Sigmoid colon (tissue), 4 donors: Measurements from ENCODE around the gene PDZD7.

Experiments
- CTCF ChIP-seq, 4 experiments: fragments of 450-650 bp in 3 of 4; fragments of 200-600 bp in 1 of 4; IDR thresholded peaks; one replicate each; pipeline ENCODE4 v1.5.1; 2016 to 2019; ENCODE audit warnings: antibody characterized with exemption in 4 of 4, mild to moderate bottlenecking in 3 of 4, moderate library complexity in 2 of 4
- EP300 ChIP-seq, 4 donors: sonication (generic); formaldehyde crosslinking; IDR thresholded peaks; one replicate each; pipeline ENCODE4 v1.6.1; 2017; ENCODE audit warnings: antibody characterized with exemption in 4 of 4
- POLR2A ChIP-seq, 2 donors: fragments of 450-650 bp; IDR thresholded peaks; one replicate each; pipeline ENCODE4 v1.6.1; 2016; ENCODE audit warnings: antibody characterized with exemption in 2 of 2, mild to moderate bottlenecking in 2 of 2, moderate library complexity in 2 of 2
- POLR2AphosphoS5 ChIP-seq, 4 donors: sonication (generic); formaldehyde crosslinking; IDR thresholded peaks; one replicate each; pipeline ENCODE4 v1.6.1; 2017; ENCODE audit warnings: antibody characterized with exemption in 4 of 4

GRCh38 chr10:101042667-101043362 lies 11.9 kb upstream of the PDZD7 start:
- TF ChIP-seq POLR2A (IDR thresholded peaks at IDR 0.05): peak in 1 of 2 donors; percentile 35
- no peak for TF ChIP-seq CTCF (IDR thresholded peaks at IDR 0.05)
- TF ChIP-seq EP300 (IDR thresholded peaks at IDR 0.05): no peak
- peak; percentile 50 to 69 (median 66) for TF ChIP-seq POLR2AphosphoS5 (IDR thresholded peaks at IDR 0.05)
